ENCODE results near the gene BPIFB4.

BPIFB4 gene

GRCh38 chr20:33148040-33148439, 68.6 kb downstream of the BPIFB4 start:
- no peak for DNase-seq (ENCODE audit: low read depth)
- H3K4me3 ChIP-seq (ENCODE audit: low read depth, low read length): no peak overlapping the region
- TF ChIP-seq CTCF (IDR thresholded peaks at IDR 0.05; ENCODE audit: low read depth, low read length, missing control alignments): no peak

- no peak overlapping the region for H3K4me3 ChIP-seq (ENCODE audit: low read depth, low read length)
- no peak for DNase-seq (ENCODE audit: low read depth)
- no peak for TF ChIP-seq CTCF (IDR thresholded peaks at IDR 0.05; ENCODE audit: low read depth, low read length, missing control alignments)
Measured at GRCh38 chr20:33154252-33154651, 74.8 kb downstream of the BPIFB4 start.

GRCh38 chr20:33158637-33159385, 79.4 kb downstream of the BPIFB4 start:
- no peak for TF ChIP-seq CTCF (IDR thresholded peaks at IDR 0.05; ENCODE audit: low read depth, low read length, missing control alignments)
- DNase-seq (ENCODE audit: low read depth): no peak
- no peak overlapping the region for H3K4me3 ChIP-seq (ENCODE audit: low read depth, low read length)

GRCh38 chr20:33159713-33160112, 80.3 kb downstream of the BPIFB4 start:
- DNase-seq (ENCODE audit: low read depth): no peak
- H3K4me3 ChIP-seq (ENCODE audit: low read depth, low read length): no peak overlapping the region
- no peak for TF ChIP-seq CTCF (IDR thresholded peaks at IDR 0.05; ENCODE audit: low read depth, low read length, missing control alignments)

- DNase-seq (ENCODE audit: low read depth): no peak
- no peak overlapping the region for H3K4me3 ChIP-seq (ENCODE audit: low read depth, low read length)
- no peak for TF ChIP-seq CTCF (IDR thresholded peaks at IDR 0.05; ENCODE audit: low read depth, low read length, missing control alignments)
Measured at GRCh38 chr20:33160681-33161080, 81.2 kb downstream of the BPIFB4 start.

Data from GM12864 (cell line).